Vagina (tissue), 2 donors: ENCODE data around the gene PHOSPHO2.

Experiments used
- CTCF ChIP-seq, 3 experiments: fragments of 450-650 bp in 2 of 3; fragments of 200-600 bp in 1 of 3; sonication (generic) in 1 of 3; IDR thresholded peaks; one replicate each; pipeline ENCODE4 v1.5.1; 2017 to 2019; ENCODE audit warnings: antibody characterized with exemption in 3 of 3, mild to moderate bottlenecking in 2 of 3, moderate library complexity in 2 of 3
- POLR2AphosphoS5 ChIP-seq, 2 donors: sonication (generic); formaldehyde crosslinking; IDR thresholded peaks; one replicate each; pipeline ENCODE4 v1.9.0; 2017; ENCODE audit warnings: antibody characterized with exemption in 2 of 2, mild to moderate bottlenecking in 2 of 2, low read depth in 1 of 2; ENCODE audit not compliant: insufficient read depth in 1 of 2

DNA sequence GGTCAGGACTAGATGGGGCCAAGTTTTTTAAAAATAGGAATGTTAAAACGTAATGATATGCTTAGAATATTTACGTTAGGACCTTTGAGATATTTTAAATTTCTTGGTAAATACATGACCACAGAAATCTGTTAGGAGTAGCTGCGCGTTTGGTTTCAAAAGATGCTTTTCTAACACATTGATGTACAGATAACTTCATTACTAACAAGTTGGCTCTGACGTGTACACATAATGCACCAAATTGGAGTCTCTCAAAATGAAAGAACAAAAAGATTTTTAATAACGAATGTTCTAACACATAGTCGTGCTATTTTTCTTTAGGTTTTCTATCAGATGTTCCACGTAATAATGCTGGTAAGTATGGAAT is 608 bp downstream of the PHOSPHO2 start:
- TF ChIP-seq CTCF (IDR thresholded peaks at IDR 0.05) (no peak), POLR2AphosphoS5 (IDR thresholded peaks at IDR 0.05; ENCODE audit: insufficient read depth in 1 of 2, low read depth in 1 of 2) (no peak)
